IPS-18a (cell line): ENCODE results near the gene CFL1.

Source experiments
- H3K27ac ChIP-seq: one replicate; pipeline ENCODE4 v1.5.1; 2013; ENCODE audit warnings: low read length
- H3K27me3 ChIP-seq: one replicate; pipeline ENCODE4 v1.6.1; 2013; ENCODE audit warnings: mild to moderate bottlenecking, low read length; ENCODE audit not compliant: control insufficient read depth, insufficient read depth
- H3K36me3 ChIP-seq: one replicate; pipeline ENCODE4 v1.6.1; 2013; ENCODE audit warnings: low read depth, low read length; ENCODE audit not compliant: control insufficient read depth
- H3K4me1 ChIP-seq: one replicate; pipeline ENCODE4 v1.6.1; 2013; ENCODE audit warnings: low read depth, low read length; ENCODE audit not compliant: control insufficient read depth
- H3K4me3 ChIP-seq: one replicate; pipeline ENCODE4 v1.5.1; 2013; ENCODE audit warnings: low read length
- H3K9ac ChIP-seq: one replicate; pipeline ENCODE4 v1.6.1; 2013; ENCODE audit warnings: mild to moderate bottlenecking, low read length, moderate library complexity
- H3K9me3 ChIP-seq: one replicate; pipeline ENCODE4 v1.6.1; 2013; ENCODE audit warnings: low read depth, low read length; ENCODE audit not compliant: control insufficient read depth

CFL1 gene

GRCh38 chr11:65865550-65866172 is 7.7 kb upstream of the CFL1 start:
- H3K4me1 ChIP-seq = no peaks in the 10 kb centered on the region
- peaks cover 5% of the 10 kb centered on the region for H3K27me3 ChIP-seq
- H3K9ac ChIP-seq = no peak overlapping the region
- no peak overlapping the region for H3K4me3 ChIP-seq
- peaks cover 26% of the 10 kb centered on the region for H3K36me3 ChIP-seq
- no peaks in the 10 kb centered on the region for H3K9me3 ChIP-seq
- no peak overlapping the region for H3K27ac ChIP-seq

- Histone ChIP-seq H3K27me3 (peaks cover 5% of the 10 kb centered on the region), H3K36me3 (peaks cover 26% of the 10 kb centered on the region), H3K9me3 (no peaks in the 10 kb centered on the region), H3K27ac (no peak overlapping the region), H3K4me3 (no peak overlapping the region), H3K9ac (no peak overlapping the region), H3K4me1 (no peaks in the 10 kb centered on the region)
These were observed 6.9 kb upstream of the CFL1 start for GRCh38 chr11:65864706-65865471.

GRCh38 chr11:65863889-65864705 is 6.1 kb upstream of the CFL1 start:
- Histone ChIP-seq H3K27me3 (peaks cover 3% of the 10 kb centered on the region), H3K9ac (no peak overlapping the region), H3K9me3 (no peaks in the 10 kb centered on the region), H3K4me3 (no peak overlapping the region), H3K36me3 (peaks cover 26% of the 10 kb centered on the region), H3K27ac (no peak overlapping the region), H3K4me1 (no peaks in the 10 kb centered on the region)

- H3K4me3 ChIP-seq = no peak overlapping the region
- H3K9ac ChIP-seq = no peak overlapping the region
- peaks cover 26% of the 10 kb centered on the region for H3K36me3 ChIP-seq
- H3K9me3 ChIP-seq = no peaks in the 10 kb centered on the region
- no peaks in the 10 kb centered on the region for H3K4me1 ChIP-seq
- no peak overlapping the region for H3K27ac ChIP-seq
- H3K27me3 ChIP-seq = no peaks in the 10 kb centered on the region
These were observed 5.2 kb upstream of the CFL1 start for GRCh38 chr11:65862941-65863888.

GRCh38 chr11:65862191-65862735 is 4.3 kb upstream of the CFL1 start:
- Histone ChIP-seq H3K9me3 (no peaks in the 10 kb centered on the region), H3K9ac (no peak overlapping the region), H3K4me1 (no peaks in the 10 kb centered on the region), H3K27ac (no peak overlapping the region), H3K4me3 (no peak overlapping the region), H3K27me3 (no peaks in the 10 kb centered on the region), H3K36me3 (peaks cover 26% of the 10 kb centered on the region)

- Histone ChIP-seq H3K4me3 (peak overlapping the region; percentile 86), H3K36me3 (peaks cover 26% of the 10 kb centered on the region), H3K9me3 (no peaks in the 10 kb centered on the region), H3K27ac (no peak overlapping the region), H3K27me3 (no peaks in the 10 kb centered on the region), H3K9ac (peak overlapping the region; percentile 86), H3K4me1 (no peaks in the 10 kb centered on the region)
These were observed 3.7 kb upstream of the CFL1 start for GRCh38 chr11:65861533-65862183.

GRCh38 chr11:65861165-65861505 is 3.2 kb upstream of the CFL1 start:
- H3K9me3 ChIP-seq = no peaks in the 10 kb centered on the region
- peaks cover 28% of the 10 kb centered on the region for H3K36me3 ChIP-seq
- H3K27me3 ChIP-seq = no peaks in the 10 kb centered on the region
- H3K4me1 ChIP-seq = peaks cover 2% of the 10 kb centered on the region
- H3K4me3 ChIP-seq = peak overlapping the region; percentile 86
- H3K27ac ChIP-seq = peak overlapping the region; percentile 8
- peak overlapping the region; percentile 86 for H3K9ac ChIP-seq

GRCh38 chr11:65860278-65861164 is 2.5 kb upstream of the CFL1 start, which contains the start of gene MUS81:
Gene MUS81, plus strand, starts transcription at chr11:65860433. Its CDS starts 321 bp downstream, at chr11:65860754.
- H3K36me3 ChIP-seq = peaks cover 31% of the 10 kb centered on the region
- peak within 1 kb of the TSS; percentile 93 for H3K27ac ChIP-seq

GRCh38 chr11:65859812-65860277 is 1.9 kb upstream of the CFL1 start:
- Histone ChIP-seq H3K27me3 (no peaks in the 10 kb centered on the region), H3K36me3 (peaks cover 31% of the 10 kb centered on the region), H3K27ac (peak overlapping the region; percentile 93), H3K9ac (peak overlapping the region; percentile 86), H3K4me3 (peak overlapping the region; percentile 86), H3K9me3 (no peaks in the 10 kb centered on the region), H3K4me1 (peaks cover 4% of the 10 kb centered on the region)

More at GRCh38 chr11:65860278-65861164, 2.5 kb upstream of the CFL1 start, which contains the start of gene MUS81:
- Histone ChIP-seq H3K9me3 (no peaks in the 10 kb centered on the region), H3K9ac (peak within 1 kb of the TSS; percentile 86), H3K27me3 (no peaks in the 10 kb centered on the region), H3K4me3 (peak within 1 kb of the TSS; percentile 86), H3K4me1 (peaks cover 4% of the 10 kb centered on the region)
